Measurements from ENCODE around the gene LDLRAD3.

LDLRAD3 gene

GRCh38 chr11:36077368-36077767 is 133.5 kb downstream of the LDLRAD3 start:
- H3K27ac ChIP-seq: no peak overlapping the region
- TF ChIP-seq ZFX (IDR thresholded peaks at IDR 0.05; ENCODE audit: borderline replicate concordance): no peak
- TF ChIP-seq CTCF (IDR thresholded peaks at IDR 0.05): no peak

- TF ChIP-seq CTCF (IDR thresholded peaks at IDR 0.05): no peak
- no peak for TF ChIP-seq ZFX (IDR thresholded peaks at IDR 0.05; ENCODE audit: borderline replicate concordance)
- H3K27ac ChIP-seq: no peak overlapping the region
These were observed 134.2 kb downstream of the LDLRAD3 start for GRCh38 chr11:36077886-36078685.

GRCh38 chr11:36078686-36079055 is 134.8 kb downstream of the LDLRAD3 start:
- TF ChIP-seq ZFX (IDR thresholded peaks at IDR 0.05; ENCODE audit: borderline replicate concordance) (no peak), CTCF (IDR thresholded peaks at IDR 0.05) (no peak)
- H3K27ac ChIP-seq: no peak overlapping the region

- TF ChIP-seq ZFX (IDR thresholded peaks at IDR 0.05; ENCODE audit: borderline replicate concordance) (no peak), CTCF (IDR thresholded peaks at IDR 0.05) (no peak)
- no peak overlapping the region for H3K27ac ChIP-seq
These were observed 136.2 kb downstream of the LDLRAD3 start for GRCh38 chr11:36079878-36080675.

GRCh38 chr11:36081274-36081945 is 137.5 kb downstream of the LDLRAD3 start:
- TF ChIP-seq CTCF (IDR thresholded peaks at IDR 0.05) (no peak), ZFX (IDR thresholded peaks at IDR 0.05; ENCODE audit: borderline replicate concordance) (no peak)
- no peak overlapping the region for H3K27ac ChIP-seq

GRCh38 chr11:36086366-36086765 is 142.5 kb downstream of the LDLRAD3 start:
- TF ChIP-seq ZFX (IDR thresholded peaks at IDR 0.05; ENCODE audit: borderline replicate concordance) (no peak), CTCF (IDR thresholded peaks at IDR 0.05) (no peak)
- no peak overlapping the region for H3K27ac ChIP-seq

All from 22Rv1 (cell line).